Ascending aorta (tissue), 2 donors: ENCODE measurements around the gene TRIM56. TPM values are rescaled to one million over a fixed set of nuclear protein-coding genes. Genes with fewer than 3 reads are reported as not detected.
"Not testable (repeated sequence)": the region's sequence is repeated elsewhere in the genome, so short reads cannot be mapped to it uniquely, and the experiment has no call there.

Experiments
- DNase-seq, 2 donors: peaks; one replicate each; pipeline ENCODE4 v3.0.0-alpha.2; 2019; ENCODE audit warnings: low spot score in 2 of 2
- H3K27ac ChIP-seq, 2 donors: fragments of 200-600 bp; sonication (generic); one replicate each; pipeline ENCODE4 v1.5.1; 2016 to 2017; ENCODE audit warnings: mild to moderate bottlenecking in 1 of 2
- H3K27me3 ChIP-seq: fragments of 200-600 bp; sonication (generic); one replicate; pipeline ENCODE4 v1.5.1; 2017
- H3K36me3 ChIP-seq, 2 donors: fragments of 200-600 bp; sonication (generic); one replicate each; pipeline ENCODE4 v1.5.1; 2016
- H3K4me1 ChIP-seq, 2 donors: fragments of 200-600 bp; sonication (generic); one replicate each; pipeline ENCODE4 v1.5.1; 2016 to 2017; ENCODE audit warnings: mild to moderate bottlenecking in 1 of 2
- H3K4me3 ChIP-seq, 2 donors: fragments of 200-600 bp; sonication (generic); one replicate each; pipeline ENCODE4 v1.5.1; 2016 to 2017; ENCODE audit warnings: mild to moderate bottlenecking in 1 of 2
- H3K9me3 ChIP-seq, 2 donors: fragments of 200-600 bp; sonication (generic); one replicate each; pipeline ENCODE4 v1.5.1; 2016
- intact Hi-C: fragments of 100-400 bp; cut with DNase I; formaldehyde crosslinking; loops from one replicate; pipeline ENCODE4 v1.15.1; 2023
- total RNA-seq: library from RNA; depleted of rRNA; stranded (reverse); fragments of >200 nt; gene quantifications from one replicate; pipeline ENCODE4 v1.1.0, GENCODE V29; 2016
- TF ChIP-seq, protein P1 (sequence below), 3 experiments: fragments of 200-600 bp in 2 of 3; fragments of 450-650 bp in 1 of 3; sonication (generic) in 2 of 3; IDR thresholded peaks; one replicate each; pipeline ENCODE4 v1.5.1; 2016 to 2019; ENCODE audit warnings: antibody characterized with exemption in 3 of 3, mild to moderate bottlenecking in 1 of 3, moderate library complexity in 1 of 3

The TRIM56 gene, protein sequence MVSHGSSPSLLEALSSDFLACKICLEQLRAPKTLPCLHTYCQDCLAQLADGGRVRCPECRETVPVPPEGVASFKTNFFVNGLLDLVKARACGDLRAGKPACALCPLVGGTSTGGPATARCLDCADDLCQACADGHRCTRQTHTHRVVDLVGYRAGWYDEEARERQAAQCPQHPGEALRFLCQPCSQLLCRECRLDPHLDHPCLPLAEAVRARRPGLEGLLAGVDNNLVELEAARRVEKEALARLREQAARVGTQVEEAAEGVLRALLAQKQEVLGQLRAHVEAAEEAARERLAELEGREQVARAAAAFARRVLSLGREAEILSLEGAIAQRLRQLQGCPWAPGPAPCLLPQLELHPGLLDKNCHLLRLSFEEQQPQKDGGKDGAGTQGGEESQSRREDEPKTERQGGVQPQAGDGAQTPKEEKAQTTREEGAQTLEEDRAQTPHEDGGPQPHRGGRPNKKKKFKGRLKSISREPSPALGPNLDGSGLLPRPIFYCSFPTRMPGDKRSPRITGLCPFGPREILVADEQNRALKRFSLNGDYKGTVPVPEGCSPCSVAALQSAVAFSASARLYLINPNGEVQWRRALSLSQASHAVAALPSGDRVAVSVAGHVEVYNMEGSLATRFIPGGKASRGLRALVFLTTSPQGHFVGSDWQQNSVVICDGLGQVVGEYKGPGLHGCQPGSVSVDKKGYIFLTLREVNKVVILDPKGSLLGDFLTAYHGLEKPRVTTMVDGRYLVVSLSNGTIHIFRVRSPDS
- 29.6 TPM for total RNA-seq

DNA sequence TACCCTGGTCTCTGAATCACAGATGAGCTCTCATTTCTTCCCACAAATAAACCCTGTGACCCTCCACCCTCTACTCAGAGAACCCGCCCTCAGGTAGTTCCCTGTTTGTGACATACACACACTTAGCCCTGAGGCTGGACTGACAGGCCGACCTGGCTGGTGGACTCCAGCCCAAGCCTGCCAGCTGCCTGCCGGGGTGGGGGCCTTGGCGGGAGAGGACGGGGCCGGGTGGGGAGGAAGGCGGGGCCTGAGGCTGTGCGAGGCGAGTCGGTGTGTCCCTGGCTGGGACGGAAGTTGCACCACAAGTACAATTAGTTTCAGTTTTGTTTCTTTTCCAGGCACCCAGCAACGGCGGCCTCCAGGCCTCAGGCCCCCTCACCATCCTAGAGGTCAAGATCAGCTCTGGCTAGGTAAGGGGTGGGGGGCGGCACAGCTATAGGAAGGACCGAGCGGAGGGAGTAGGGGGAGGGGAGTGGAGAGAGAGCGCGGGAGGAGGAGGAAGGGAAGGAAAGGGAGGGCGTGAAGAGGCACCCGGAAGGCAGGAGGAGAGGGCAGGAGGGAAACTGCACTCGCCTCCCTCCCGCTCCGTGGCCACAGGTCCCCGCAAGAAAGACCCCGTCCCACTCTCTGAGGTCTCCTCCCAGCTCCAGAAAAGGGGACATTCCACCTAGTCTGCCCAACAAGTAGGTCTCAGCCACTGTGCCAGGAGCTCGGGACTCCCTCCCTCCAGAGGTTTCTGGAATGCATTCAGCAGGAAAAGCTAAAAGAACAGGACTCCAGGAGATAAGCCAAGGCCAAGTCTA lies at the start of gene TRIM56:
Gene TRIM56 (plus strand): TSS at position 320 of the 803 bp plus-strand sequence. CDS start 1,832 bp downstream, outside the sequence.
- H3K9me3 ChIP-seq, result no peaks in the 10 kb centered on the region
- no peaks in the 10 kb centered on the region for H3K27me3 ChIP-seq
- TF ChIP-seq, protein P1, sequence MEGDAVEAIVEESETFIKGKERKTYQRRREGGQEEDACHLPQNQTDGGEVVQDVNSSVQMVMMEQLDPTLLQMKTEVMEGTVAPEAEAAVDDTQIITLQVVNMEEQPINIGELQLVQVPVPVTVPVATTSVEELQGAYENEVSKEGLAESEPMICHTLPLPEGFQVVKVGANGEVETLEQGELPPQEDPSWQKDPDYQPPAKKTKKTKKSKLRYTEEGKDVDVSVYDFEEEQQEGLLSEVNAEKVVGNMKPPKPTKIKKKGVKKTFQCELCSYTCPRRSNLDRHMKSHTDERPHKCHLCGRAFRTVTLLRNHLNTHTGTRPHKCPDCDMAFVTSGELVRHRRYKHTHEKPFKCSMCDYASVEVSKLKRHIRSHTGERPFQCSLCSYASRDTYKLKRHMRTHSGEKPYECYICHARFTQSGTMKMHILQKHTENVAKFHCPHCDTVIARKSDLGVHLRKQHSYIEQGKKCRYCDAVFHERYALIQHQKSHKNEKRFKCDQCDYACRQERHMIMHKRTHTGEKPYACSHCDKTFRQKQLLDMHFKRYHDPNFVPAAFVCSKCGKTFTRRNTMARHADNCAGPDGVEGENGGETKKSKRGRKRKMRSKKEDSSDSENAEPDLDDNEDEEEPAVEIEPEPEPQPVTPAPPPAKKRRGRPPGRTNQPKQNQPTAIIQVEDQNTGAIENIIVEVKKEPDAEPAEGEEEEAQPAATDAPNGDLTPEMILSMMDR (IDR thresholded peaks at IDR 0.05), result no peak
- peak within 1 kb of the TSS; percentile 88 to 92 for H3K27ac ChIP-seq
- peaks cover 6 to 27% of the 10 kb centered on the region in 2 donors for H3K4me1 ChIP-seq
- DNase-seq, result peak; percentile 68 to 94
- H3K4me3 ChIP-seq, result peak within 1 kb of the TSS; percentile 75 to 77
- intact Hi-C loops, result loop anchor here (1.0 kb wide), 1 partner anchor 53 kb away; no protein-coding TSS in a partner anchor
- peaks cover 31 to 32% of the 10 kb centered on the region in 2 donors for H3K36me3 ChIP-seq

DNA sequence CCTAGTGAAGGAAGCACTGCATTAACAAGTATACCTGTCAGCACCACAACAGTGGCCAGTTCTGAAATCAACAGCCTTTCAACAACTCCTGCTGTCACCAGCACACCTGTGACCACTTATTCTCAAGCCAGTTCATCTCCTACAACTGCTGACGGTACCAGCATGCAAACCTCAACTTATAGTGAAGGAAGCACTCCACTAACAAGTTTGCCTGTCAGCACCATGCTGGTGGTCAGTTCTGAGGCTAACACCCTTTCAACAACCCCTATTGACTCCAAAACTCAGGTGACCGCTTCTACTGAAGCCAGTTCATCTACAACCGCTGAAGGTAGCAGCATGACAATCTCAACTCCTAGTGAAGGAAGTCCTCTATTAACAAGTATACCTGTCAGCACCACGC lies 49.3 kb upstream of the TRIM56 start:
- no peak overlapping the region for H3K27ac ChIP-seq
- no peak overlapping the region for H3K4me3 ChIP-seq
- no peaks in the 10 kb centered on the region for H3K9me3 ChIP-seq
- TF ChIP-seq, protein P1 (IDR thresholded peaks at IDR 0.05), result no peak
- no peaks in the 10 kb centered on the region for H3K4me1 ChIP-seq
- H3K36me3 ChIP-seq, result no peaks in the 10 kb centered on the region
- H3K27me3 ChIP-seq, result no peaks in the 10 kb centered on the region
- no peak for DNase-seq
- intact Hi-C loops, result no loop called here

DNA sequence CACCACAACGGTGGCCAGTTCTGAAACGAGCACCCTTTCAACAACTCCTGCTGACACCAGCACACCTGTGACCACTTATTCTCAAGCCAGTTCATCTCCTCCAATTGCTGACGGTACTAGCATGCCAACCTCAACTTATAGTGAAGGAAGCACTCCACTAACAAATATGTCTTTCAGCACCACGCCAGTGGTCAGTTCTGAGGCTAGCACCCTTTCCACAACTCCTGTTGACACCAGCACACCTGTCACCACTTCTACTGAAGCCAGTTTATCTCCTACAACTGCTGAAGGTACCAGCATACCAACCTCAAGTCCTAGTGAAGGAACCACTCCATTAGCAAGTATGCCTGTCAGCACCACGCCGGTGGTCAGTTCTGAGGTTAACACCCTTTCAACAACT lies 44.0 kb upstream of the TRIM56 start:
- H3K27ac ChIP-seq, H3K27me3 ChIP-seq, H3K4me1 ChIP-seq, H3K4me3 ChIP-seq, H3K9me3 ChIP-seq, DNase-seq, intact Hi-C loops, H3K36me3 ChIP-seq: not testable (repeated sequence)

DNA sequence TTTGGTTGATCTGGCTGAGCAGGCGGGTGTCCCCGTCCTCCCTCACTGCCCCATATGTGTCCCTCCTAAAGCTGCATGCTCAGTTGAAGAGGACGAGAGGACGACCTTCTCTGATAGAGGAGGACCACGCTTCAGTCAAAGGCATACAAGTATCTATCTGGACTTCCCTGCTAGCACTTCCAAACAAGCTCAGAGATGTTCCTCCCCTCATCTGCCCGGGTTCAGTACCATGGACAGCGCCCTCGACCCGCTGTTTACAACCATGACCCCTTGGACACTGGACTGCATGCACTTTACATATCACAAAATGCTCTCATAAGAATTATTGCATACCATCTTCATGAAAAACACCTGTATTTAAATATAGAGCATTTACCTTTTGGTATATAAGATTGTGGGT lies 26.9 kb upstream of the TRIM56 start:
- Histone ChIP-seq H3K4me1 (no peaks in the 10 kb centered on the region), H3K27me3 (no peaks in the 10 kb centered on the region), H3K9me3 (no peaks in the 10 kb centered on the region), H3K27ac (no peak overlapping the region), H3K36me3 (no peaks in the 10 kb centered on the region), H3K4me3 (no peak overlapping the region)
- peak in 1 of 2 donors; percentile 68 for DNase-seq
- TF ChIP-seq, protein P1 (IDR thresholded peaks at IDR 0.05), result no peak
- intact Hi-C loops, result no loop called here

DNA sequence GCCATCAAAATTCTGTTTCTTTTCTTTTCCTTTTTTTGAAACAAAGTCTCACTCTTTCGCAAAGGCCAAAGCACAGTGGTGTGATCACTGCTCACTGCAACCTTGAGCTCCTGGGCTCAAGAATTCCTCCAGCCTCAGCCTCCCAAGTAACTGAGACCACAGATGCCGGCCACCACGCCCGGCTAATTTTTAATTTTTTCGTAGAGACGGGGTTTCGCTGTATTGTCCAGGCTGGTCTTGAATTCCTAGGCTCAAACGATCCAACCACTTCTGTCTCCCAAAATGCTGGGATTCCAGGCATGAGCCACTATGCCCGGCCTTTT lies 25.7 kb upstream of the TRIM56 start:
- intact Hi-C loops, result loop anchor here (1.0 kb wide), 1 partner anchor 162 kb away; no protein-coding TSS in a partner anchor
- Histone ChIP-seq H3K27ac (no peak overlapping the region), H3K4me1 (no peaks in the 10 kb centered on the region), H3K36me3 (no peaks in the 10 kb centered on the region), H3K27me3 (no peaks in the 10 kb centered on the region), H3K4me3 (no peak overlapping the region), H3K9me3 (no peaks in the 10 kb centered on the region)
- no peak for DNase-seq
- TF ChIP-seq, protein P1 (IDR thresholded peaks at IDR 0.05), result no peak
